ENCODE measurements around the gene RSPH6A. TPM values are rescaled to one million over a fixed set of nuclear protein-coding genes. Genes with fewer than 3 reads are reported as not detected.

RSPH6A gene
- total and polyA plus RNA-seq, 2 donors (not counting 1 experiment from before 2014, with no cell fraction given): 0.17 TPM; not detected in 1

DNA sequence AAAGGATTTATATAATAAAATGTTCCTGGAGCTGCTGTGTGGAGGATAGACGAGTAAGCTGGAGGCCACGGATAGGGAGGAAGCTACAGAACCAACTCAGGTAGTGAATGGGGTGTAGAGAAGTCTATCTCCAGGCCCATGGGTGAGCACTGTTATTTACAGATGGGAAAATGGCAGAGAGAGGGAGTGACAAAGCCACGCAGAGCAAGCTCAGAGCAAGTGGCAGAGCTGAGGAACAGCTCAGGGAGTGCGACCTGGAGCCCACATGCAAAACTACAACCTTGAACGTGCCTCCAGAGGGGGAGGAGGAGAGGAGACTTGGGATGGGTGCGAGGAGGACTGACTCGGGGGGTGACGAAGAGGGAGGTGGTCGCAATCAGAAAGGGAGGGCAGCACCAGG lies 13.4 kb upstream of the RSPH6A start:
- TF ChIP-seq, protein P1, sequence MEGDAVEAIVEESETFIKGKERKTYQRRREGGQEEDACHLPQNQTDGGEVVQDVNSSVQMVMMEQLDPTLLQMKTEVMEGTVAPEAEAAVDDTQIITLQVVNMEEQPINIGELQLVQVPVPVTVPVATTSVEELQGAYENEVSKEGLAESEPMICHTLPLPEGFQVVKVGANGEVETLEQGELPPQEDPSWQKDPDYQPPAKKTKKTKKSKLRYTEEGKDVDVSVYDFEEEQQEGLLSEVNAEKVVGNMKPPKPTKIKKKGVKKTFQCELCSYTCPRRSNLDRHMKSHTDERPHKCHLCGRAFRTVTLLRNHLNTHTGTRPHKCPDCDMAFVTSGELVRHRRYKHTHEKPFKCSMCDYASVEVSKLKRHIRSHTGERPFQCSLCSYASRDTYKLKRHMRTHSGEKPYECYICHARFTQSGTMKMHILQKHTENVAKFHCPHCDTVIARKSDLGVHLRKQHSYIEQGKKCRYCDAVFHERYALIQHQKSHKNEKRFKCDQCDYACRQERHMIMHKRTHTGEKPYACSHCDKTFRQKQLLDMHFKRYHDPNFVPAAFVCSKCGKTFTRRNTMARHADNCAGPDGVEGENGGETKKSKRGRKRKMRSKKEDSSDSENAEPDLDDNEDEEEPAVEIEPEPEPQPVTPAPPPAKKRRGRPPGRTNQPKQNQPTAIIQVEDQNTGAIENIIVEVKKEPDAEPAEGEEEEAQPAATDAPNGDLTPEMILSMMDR (conservative IDR thresholded peaks at IDR 0.05 in 1 of 2, IDR thresholded peaks at IDR 0.05 in 1 of 2; ENCODE audit: low read depth in 1 of 2, low read length in 2 of 2): no peak
- no peak for TF ChIP-seq EZH2 (IDR thresholded peaks at IDR 0.05; ENCODE audit: low read length, missing control alignments)
- DNase-seq (ENCODE audit: low read depth in 2 of 2): no peak
- Histone ChIP-seq H3K27me3 (ENCODE audit: control insufficient read depth, insufficient read depth, low read length) (no peaks in the 10 kb centered on the region), H3K79me2 (ENCODE audit: control insufficient read depth, insufficient read depth, low read length) (no peaks in the 10 kb centered on the region), H3K4me1 (ENCODE audit: control insufficient read depth, extremely low read depth, insufficient read depth, low read length) (no peaks in the 10 kb centered on the region), H4K20me1 (ENCODE audit: control insufficient read depth, extremely low read depth, insufficient read depth, low read length) (no peaks in the 10 kb centered on the region), H3K9ac (ENCODE audit: insufficient read depth, low read length) (no peak overlapping the region), H2AFZ (ENCODE audit: low read length) (no peak overlapping the region), H3K4me2 (ENCODE audit: extremely low read depth, insufficient read depth, low read length) (no peak overlapping the region), H3K36me3 (ENCODE audit: control insufficient read depth, insufficient read depth, low read length) (peaks cover 36% of the 10 kb centered on the region), H3K27ac (ENCODE audit: insufficient read depth, low read length) (no peak overlapping the region), H3K9me3 (ENCODE audit: control insufficient read depth, insufficient read depth, low read depth, low read length) (no peaks in the 10 kb centered on the region), H3K4me3 (replicated peaks in 1 of 4; ENCODE audit: control extremely low read depth in 1 of 4, insufficient read depth in 1 of 4, low read depth in 3 of 4, low read length in 4 of 4) (no peak overlapping the region)

DNA sequence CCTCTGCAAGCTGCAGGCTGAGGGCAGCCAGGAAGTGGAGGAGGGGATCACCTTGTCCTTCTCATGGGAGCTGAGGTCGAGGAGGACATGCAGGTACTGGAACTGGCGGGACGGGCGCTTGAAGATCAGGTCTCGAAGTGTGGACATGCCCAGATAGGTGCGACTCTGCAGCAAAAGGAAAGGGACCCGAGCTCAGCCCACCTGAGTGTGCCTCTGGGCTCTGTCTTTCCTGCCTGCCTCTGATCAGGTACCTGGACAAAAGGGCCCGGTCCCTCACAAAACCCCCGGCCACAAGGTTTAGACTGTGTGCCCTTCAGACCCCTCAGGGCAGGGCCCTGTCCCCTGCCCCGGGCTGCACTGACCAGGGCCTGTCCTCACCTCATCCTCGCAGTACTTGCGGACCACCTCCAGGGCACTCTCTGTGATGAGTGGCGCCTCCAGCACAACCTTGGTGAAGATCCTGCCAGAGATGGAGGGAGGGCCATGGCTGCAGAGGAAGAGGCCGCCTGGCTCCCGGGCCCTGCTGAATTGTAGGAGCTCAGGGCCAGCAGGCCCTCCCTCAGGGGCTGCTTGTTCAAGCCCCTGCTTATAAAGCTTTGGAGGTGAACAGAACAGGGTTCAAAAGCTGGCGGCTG lies 12.5 kb upstream of the RSPH6A start:
- no peak overlapping the region for H2AFZ ChIP-seq (ENCODE audit: low read length)
- no peaks in the 10 kb centered on the region for H3K79me2 ChIP-seq (ENCODE audit: control insufficient read depth, insufficient read depth, low read length)
- H3K27me3 ChIP-seq (ENCODE audit: control insufficient read depth, insufficient read depth, low read length): no peaks in the 10 kb centered on the region
- H3K36me3 ChIP-seq (ENCODE audit: control insufficient read depth, insufficient read depth, low read length): peaks cover 43% of the 10 kb centered on the region
- DNase-seq (ENCODE audit: low read depth in 2 of 2): no peak
- no peaks in the 10 kb centered on the region for H4K20me1 ChIP-seq (ENCODE audit: control insufficient read depth, extremely low read depth, insufficient read depth, low read length)
- no peak overlapping the region for H3K4me3 ChIP-seq (replicated peaks in 1 of 4; ENCODE audit: control extremely low read depth in 1 of 4, insufficient read depth in 1 of 4, low read depth in 3 of 4, low read length in 4 of 4)
- H3K4me2 ChIP-seq (ENCODE audit: extremely low read depth, insufficient read depth, low read length): no peak overlapping the region
- H3K27ac ChIP-seq (ENCODE audit: insufficient read depth, low read length): no peak overlapping the region
- H3K4me1 ChIP-seq (ENCODE audit: control insufficient read depth, extremely low read depth, insufficient read depth, low read length): no peaks in the 10 kb centered on the region
- no peaks in the 10 kb centered on the region for H3K9me3 ChIP-seq (ENCODE audit: control insufficient read depth, insufficient read depth, low read depth, low read length)
- TF ChIP-seq, protein P1 (conservative IDR thresholded peaks at IDR 0.05 in 1 of 2, IDR thresholded peaks at IDR 0.05 in 1 of 2; ENCODE audit: low read depth in 1 of 2, low read length in 2 of 2): no peak
- no peak for TF ChIP-seq EZH2 (IDR thresholded peaks at IDR 0.05; ENCODE audit: low read length, missing control alignments)
- no peak overlapping the region for H3K9ac ChIP-seq (ENCODE audit: insufficient read depth, low read length)

DNA sequence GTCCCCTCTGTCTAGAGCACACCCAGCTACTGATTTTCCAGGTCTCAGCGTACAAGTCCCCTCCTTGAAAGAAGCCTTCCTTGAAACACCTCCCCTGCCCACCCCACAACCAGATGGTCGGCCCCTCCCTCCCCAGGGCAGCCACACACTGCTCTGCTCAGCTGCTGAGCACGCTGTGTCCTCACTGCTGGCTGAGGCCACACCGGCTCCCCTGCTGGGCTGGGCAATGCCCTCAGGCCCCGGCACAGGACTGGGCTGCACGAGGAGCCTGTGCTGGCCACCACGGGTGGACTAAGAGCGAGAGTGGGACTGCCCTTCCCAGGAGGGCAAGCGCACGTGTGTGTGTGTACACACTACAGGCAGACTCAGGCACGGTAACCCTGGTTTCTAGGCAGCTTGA lies 11.8 kb upstream of the RSPH6A start:
- no peak overlapping the region for H3K4me3 ChIP-seq (replicated peaks in 1 of 4; ENCODE audit: control extremely low read depth in 1 of 4, insufficient read depth in 1 of 4, low read depth in 3 of 4, low read length in 4 of 4)
- no peak for TF ChIP-seq EZH2 (IDR thresholded peaks at IDR 0.05; ENCODE audit: low read length, missing control alignments)
- TF ChIP-seq, protein P1 (conservative IDR thresholded peaks at IDR 0.05 in 1 of 2, IDR thresholded peaks at IDR 0.05 in 1 of 2; ENCODE audit: low read depth in 1 of 2, low read length in 2 of 2): no peak
- H3K79me2 ChIP-seq (ENCODE audit: control insufficient read depth, insufficient read depth, low read length): no peaks in the 10 kb centered on the region
- no peak overlapping the region for H3K4me2 ChIP-seq (ENCODE audit: extremely low read depth, insufficient read depth, low read length)
- DNase-seq (ENCODE audit: low read depth in 2 of 2): no peak
- no peak overlapping the region for H2AFZ ChIP-seq (ENCODE audit: low read length)
- no peaks in the 10 kb centered on the region for H3K27me3 ChIP-seq (ENCODE audit: control insufficient read depth, insufficient read depth, low read length)
- no peaks in the 10 kb centered on the region for H3K4me1 ChIP-seq (ENCODE audit: control insufficient read depth, extremely low read depth, insufficient read depth, low read length)
- no peak overlapping the region for H3K27ac ChIP-seq (ENCODE audit: insufficient read depth, low read length)
- H4K20me1 ChIP-seq (ENCODE audit: control insufficient read depth, extremely low read depth, insufficient read depth, low read length): no peaks in the 10 kb centered on the region
- no peak overlapping the region for H3K9ac ChIP-seq (ENCODE audit: insufficient read depth, low read length)
- peaks cover 41% of the 10 kb centered on the region for H3K36me3 ChIP-seq (ENCODE audit: control insufficient read depth, insufficient read depth, low read length)
- H3K9me3 ChIP-seq (ENCODE audit: control insufficient read depth, insufficient read depth, low read depth, low read length): no peaks in the 10 kb centered on the region

All from fibroblast of lung (primary cell).